ENCODE results near the gene LRRC4.

The LRRC4 gene

DNA sequence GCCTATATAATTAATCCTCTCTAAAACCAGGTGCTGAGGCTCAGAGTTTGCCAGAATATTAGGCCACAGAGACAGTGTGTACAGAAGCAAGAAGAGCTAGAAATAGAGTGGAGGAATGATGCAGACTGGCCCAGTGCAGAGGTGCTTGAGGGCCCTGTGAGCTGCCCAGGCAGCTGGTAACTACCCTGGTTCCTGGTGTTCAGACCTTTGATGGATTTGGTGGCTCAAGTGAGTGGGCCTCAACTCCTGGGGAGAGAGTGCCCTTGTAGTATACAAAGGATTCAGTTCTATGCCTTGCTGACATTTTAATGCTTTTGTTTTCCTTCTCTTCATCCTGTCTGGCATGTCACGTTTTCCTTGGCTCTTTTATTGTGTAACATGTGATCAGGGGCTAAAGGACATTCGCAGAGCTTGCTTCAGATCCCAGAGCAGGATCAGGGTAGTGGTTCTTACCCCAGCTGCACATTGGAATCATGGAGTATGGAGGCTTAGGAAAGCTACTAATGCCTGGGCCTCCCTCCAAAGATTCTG is 20.0 kb downstream of the LRRC4 start:
- H4K8ac ChIP-seq (ENCODE audit: low read length), result no peak overlapping the region
- H3K9me3 ChIP-seq (ENCODE audit: control insufficient read depth, low read length), result no peaks in the 10 kb centered on the region
- 86% methylated on average over 2 of the region's 2 CpGs for WGBS
- no peak overlapping the region for H3K9ac ChIP-seq (ENCODE audit: low read length)
- H3K36me3 ChIP-seq (ENCODE audit: control insufficient read depth in 1 of 2, insufficient read depth in 2 of 2, low read depth in 1 of 2, low read length in 2 of 2), result peaks cover 17 to 23% of the 10 kb centered on the region in 2 experiments
- no peak overlapping the region for H4K91ac ChIP-seq (ENCODE audit: low read length)
- no peak overlapping the region for H2BK12ac ChIP-seq (ENCODE audit: low read length in 2 of 2)
- no peak overlapping the region for H2BK120ac ChIP-seq (ENCODE audit: low read depth, low read length)
- no peak overlapping the region for H3K18ac ChIP-seq (ENCODE audit: low read depth in 1 of 2, low read length in 2 of 2)
- H2BK5ac ChIP-seq (ENCODE audit: low read depth, low read length, poor library complexity, severe bottlenecking), result no peak overlapping the region
- no peak for DNase-seq
- no peak overlapping the region for H3K27ac ChIP-seq (ENCODE audit: low read length, poor library complexity, severe bottlenecking)
- no peak overlapping the region for H3K23ac ChIP-seq (ENCODE audit: low read length in 2 of 2)
- no peak overlapping the region for H2AFZ ChIP-seq (ENCODE audit: low read depth, low read length)
- no peaks in the 10 kb centered on the region for H3K27me3 ChIP-seq (ENCODE audit: control insufficient read depth in 1 of 2, insufficient read depth in 1 of 2, low read length in 2 of 2)
- H3K4me3 ChIP-seq (ENCODE audit: insufficient read depth in 1 of 2, low read depth in 1 of 2, low read length in 2 of 2), result no peak overlapping the region
- H3K14ac ChIP-seq (ENCODE audit: low read length in 2 of 2), result no peak overlapping the region
- peaks cover 3% of the 10 kb centered on the region for H3K4me1 ChIP-seq (ENCODE audit: control insufficient read depth, insufficient read depth, low read depth, low read length)
- H2BK15ac ChIP-seq (ENCODE audit: low read depth, poor library complexity, severe bottlenecking), result no peak overlapping the region
- H2AK5ac ChIP-seq (ENCODE audit: low read length, severe bottlenecking), result no peak overlapping the region
- no peak overlapping the region for H3K4me2 ChIP-seq (ENCODE audit: low read length, poor library complexity, severe bottlenecking)
- H3K79me1 ChIP-seq (replicated peaks; ENCODE audit: low read length, poor library complexity, severe bottlenecking), result peaks cover 43% of the 10 kb centered on the region
- H3K4ac ChIP-seq (ENCODE audit: low read depth in 1 of 2, low read length in 2 of 2), result no peak overlapping the region

GRCh38 chr7:128010391-128011127 is 20.7 kb downstream of the LRRC4 start:
- H3K4me2 ChIP-seq (ENCODE audit: low read length, poor library complexity, severe bottlenecking), result no peak overlapping the region
- no peak overlapping the region for H3K9ac ChIP-seq (ENCODE audit: low read length)
- H2BK5ac ChIP-seq (ENCODE audit: low read depth, low read length, poor library complexity, severe bottlenecking), result no peak overlapping the region
- H2AK5ac ChIP-seq (ENCODE audit: low read length, severe bottlenecking), result no peak overlapping the region
- H3K27me3 ChIP-seq (ENCODE audit: control insufficient read depth in 1 of 2, insufficient read depth in 1 of 2, low read length in 2 of 2), result no peaks in the 10 kb centered on the region
- WGBS, result 95% methylated on average over 4 of the region's 7 CpGs
- no peak for DNase-seq
- no peak overlapping the region for H3K14ac ChIP-seq (ENCODE audit: low read length in 2 of 2)
- H3K9me3 ChIP-seq (ENCODE audit: control insufficient read depth, low read length), result no peaks in the 10 kb centered on the region
- H3K79me1 ChIP-seq (replicated peaks; ENCODE audit: low read length, poor library complexity, severe bottlenecking), result peaks cover 44% of the 10 kb centered on the region
- H3K23ac ChIP-seq (ENCODE audit: low read length in 2 of 2), result no peak overlapping the region
- no peak overlapping the region for H2AFZ ChIP-seq (ENCODE audit: low read depth, low read length)
- no peak overlapping the region for H2BK12ac ChIP-seq (ENCODE audit: low read length in 2 of 2)
- H3K36me3 ChIP-seq (ENCODE audit: control insufficient read depth in 1 of 2, insufficient read depth in 2 of 2, low read depth in 1 of 2, low read length in 2 of 2), result peaks cover 21 to 23% of the 10 kb centered on the region in 2 experiments
- peaks cover 3% of the 10 kb centered on the region for H3K4me1 ChIP-seq (ENCODE audit: control insufficient read depth, insufficient read depth, low read depth, low read length)
- H4K91ac ChIP-seq (ENCODE audit: low read length), result no peak overlapping the region
- H3K18ac ChIP-seq (ENCODE audit: low read depth in 1 of 2, low read length in 2 of 2), result no peak overlapping the region
- no peak overlapping the region for H3K4me3 ChIP-seq (ENCODE audit: insufficient read depth in 1 of 2, low read depth in 1 of 2, low read length in 2 of 2)
- no peak overlapping the region for H3K27ac ChIP-seq (ENCODE audit: low read length, poor library complexity, severe bottlenecking)
- H2BK120ac ChIP-seq (ENCODE audit: low read depth, low read length), result no peak overlapping the region
- no peak overlapping the region for H3K4ac ChIP-seq (ENCODE audit: low read depth in 1 of 2, low read length in 2 of 2)
- H2BK15ac ChIP-seq (ENCODE audit: low read depth, poor library complexity, severe bottlenecking), result no peak overlapping the region
- H4K8ac ChIP-seq (ENCODE audit: low read length), result no peak overlapping the region

DNA sequence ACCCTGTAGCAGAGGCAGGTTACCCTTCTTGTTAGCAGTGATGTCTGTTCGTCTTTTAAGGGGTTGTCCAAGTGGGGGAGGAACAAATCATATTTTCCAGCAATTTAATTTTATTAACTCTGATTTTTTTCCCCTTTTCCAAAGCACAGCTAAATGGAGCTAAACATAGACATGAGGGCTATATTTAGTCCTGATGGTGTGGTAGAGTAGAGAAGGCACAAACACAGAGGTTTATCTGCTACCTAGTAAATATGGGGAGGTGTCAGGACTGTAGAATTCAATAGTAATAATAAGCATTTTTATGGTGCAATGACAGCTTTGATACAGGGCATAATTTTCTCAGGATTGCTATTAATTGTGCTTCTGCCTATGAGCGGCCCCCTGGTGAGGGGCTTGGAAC is 22.5 kb downstream of the LRRC4 start:
- H4K8ac ChIP-seq (ENCODE audit: low read length), result no peak overlapping the region
- H3K14ac ChIP-seq (ENCODE audit: low read length in 2 of 2), result no peak overlapping the region
- no CpG with 5 or more reads among the region's 2 CpGs for WGBS
- H3K36me3 ChIP-seq (ENCODE audit: control insufficient read depth in 1 of 2, insufficient read depth in 2 of 2, low read depth in 1 of 2, low read length in 2 of 2), result peaks cover 17 to 25% of the 10 kb centered on the region in 2 experiments
- no peak overlapping the region for H3K27ac ChIP-seq (ENCODE audit: low read length, poor library complexity, severe bottlenecking)
- H3K4me2 ChIP-seq (ENCODE audit: low read length, poor library complexity, severe bottlenecking), result no peak overlapping the region
- no peak overlapping the region for H2BK120ac ChIP-seq (ENCODE audit: low read depth, low read length)
- no peaks in the 10 kb centered on the region for H3K27me3 ChIP-seq (ENCODE audit: control insufficient read depth in 1 of 2, insufficient read depth in 1 of 2, low read length in 2 of 2)
- no peak overlapping the region for H3K4me3 ChIP-seq (ENCODE audit: insufficient read depth in 1 of 2, low read depth in 1 of 2, low read length in 2 of 2)
- H2BK15ac ChIP-seq (ENCODE audit: low read depth, poor library complexity, severe bottlenecking), result no peak overlapping the region
- H3K18ac ChIP-seq (ENCODE audit: low read depth in 1 of 2, low read length in 2 of 2), result no peak overlapping the region
- no peak overlapping the region for H2AFZ ChIP-seq (ENCODE audit: low read depth, low read length)
- no peak overlapping the region for H4K91ac ChIP-seq (ENCODE audit: low read length)
- peaks cover 45% of the 10 kb centered on the region for H3K79me1 ChIP-seq (replicated peaks; ENCODE audit: low read length, poor library complexity, severe bottlenecking)
- DNase-seq, result no peak
- peaks cover 5% of the 10 kb centered on the region for H3K4me1 ChIP-seq (ENCODE audit: control insufficient read depth, insufficient read depth, low read depth, low read length)
- H2BK5ac ChIP-seq (ENCODE audit: low read depth, low read length, poor library complexity, severe bottlenecking), result no peak overlapping the region
- no peak overlapping the region for H2BK12ac ChIP-seq (ENCODE audit: low read length in 2 of 2)
- no peaks in the 10 kb centered on the region for H3K9me3 ChIP-seq (ENCODE audit: control insufficient read depth, low read length)
- H3K4ac ChIP-seq (ENCODE audit: low read depth in 1 of 2, low read length in 2 of 2), result no peak overlapping the region
- no peak overlapping the region for H3K9ac ChIP-seq (ENCODE audit: low read length)
- no peak overlapping the region for H2AK5ac ChIP-seq (ENCODE audit: low read length, severe bottlenecking)
- H3K23ac ChIP-seq (ENCODE audit: low read length in 2 of 2), result no peak overlapping the region

- 98% methylated on average over 5 of the region's 5 CpGs for WGBS
- H3K9ac ChIP-seq (ENCODE audit: low read length), result no peak overlapping the region
- no peak overlapping the region for H3K27ac ChIP-seq (ENCODE audit: low read length, poor library complexity, severe bottlenecking)
- no peak overlapping the region for H3K4me2 ChIP-seq (ENCODE audit: low read length, poor library complexity, severe bottlenecking)
- no peak overlapping the region for H2BK15ac ChIP-seq (ENCODE audit: low read depth, poor library complexity, severe bottlenecking)
- H3K4ac ChIP-seq (ENCODE audit: low read depth in 1 of 2, low read length in 2 of 2), result no peak overlapping the region
- H3K4me3 ChIP-seq (ENCODE audit: insufficient read depth in 1 of 2, low read depth in 1 of 2, low read length in 2 of 2), result no peak overlapping the region
- H2AFZ ChIP-seq (ENCODE audit: low read depth, low read length), result no peak overlapping the region
- no peak for DNase-seq
- H3K79me1 ChIP-seq (replicated peaks; ENCODE audit: low read length, poor library complexity, severe bottlenecking), result peaks cover 47% of the 10 kb centered on the region
- peaks cover 14 to 23% of the 10 kb centered on the region in 2 experiments for H3K36me3 ChIP-seq (ENCODE audit: control insufficient read depth in 1 of 2, insufficient read depth in 2 of 2, low read depth in 1 of 2, low read length in 2 of 2)
- no peak overlapping the region for H2BK5ac ChIP-seq (ENCODE audit: low read depth, low read length, poor library complexity, severe bottlenecking)
- H3K4me1 ChIP-seq (ENCODE audit: control insufficient read depth, insufficient read depth, low read depth, low read length), result peaks cover 5% of the 10 kb centered on the region
- H2BK12ac ChIP-seq (ENCODE audit: low read length in 2 of 2), result no peak overlapping the region
- H4K8ac ChIP-seq (ENCODE audit: low read length), result no peak overlapping the region
- H3K18ac ChIP-seq (ENCODE audit: low read depth in 1 of 2, low read length in 2 of 2), result no peak overlapping the region
- H3K27me3 ChIP-seq (ENCODE audit: control insufficient read depth in 1 of 2, insufficient read depth in 1 of 2, low read length in 2 of 2), result no peaks in the 10 kb centered on the region
- no peaks in the 10 kb centered on the region for H3K9me3 ChIP-seq (ENCODE audit: control insufficient read depth, low read length)
- no peak overlapping the region for H4K91ac ChIP-seq (ENCODE audit: low read length)
- H2BK120ac ChIP-seq (ENCODE audit: low read depth, low read length), result no peak overlapping the region
- no peak overlapping the region for H3K14ac ChIP-seq (ENCODE audit: low read length in 2 of 2)
- no peak overlapping the region for H2AK5ac ChIP-seq (ENCODE audit: low read length, severe bottlenecking)
- no peak overlapping the region for H3K23ac ChIP-seq (ENCODE audit: low read length in 2 of 2)
Observed at GRCh38 chr7:128008141-128008540, 23.1 kb downstream of the LRRC4 start.

Measured in mesenchymal stem cell (in vitro differentiated cells and primary cell).